CD4-positive, alpha-beta T cell treated with Interleukin-10 for 1 hour (primary cell): ENCODE data around the gene SLC4A3.

Experiments used
- DNase-seq: peaks from one replicate; pipeline ENCODE4 v3.0.0-alpha.2; 2020

The SLC4A3 gene

GRCh38 chr2:219612577-219613286, 14.7 kb upstream of the SLC4A3 start:
- DNase-seq: peak; percentile 26

GRCh38 chr2:219613461-219614070, 13.9 kb upstream of the SLC4A3 start:
- no peak for DNase-seq

- DNase-seq: no peak
These were observed 13.2 kb upstream of the SLC4A3 start for GRCh38 chr2:219614076-219614860.

DNA sequence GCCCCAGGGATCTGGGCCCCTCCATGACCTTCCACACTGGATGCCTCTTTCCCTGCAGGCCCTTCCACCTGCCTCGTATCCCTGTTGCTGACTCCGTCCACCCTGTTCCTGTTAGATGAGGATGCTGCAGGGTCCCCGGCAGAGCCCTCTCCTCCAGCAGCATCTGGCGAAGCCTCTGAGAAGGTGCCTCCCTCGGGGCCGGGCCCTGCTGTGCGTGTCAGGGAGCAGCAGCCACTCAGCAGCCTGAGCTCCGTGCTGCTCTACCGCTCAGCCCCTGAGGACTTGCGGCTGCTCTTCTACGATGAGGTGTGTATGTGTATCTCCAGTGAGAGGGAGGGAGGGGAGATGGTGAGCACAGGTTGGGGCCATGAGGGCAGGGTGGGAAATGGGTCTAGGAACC, 12.4 kb upstream of the SLC4A3 start:
- DNase-seq: no peak

- DNase-seq: no peak
These were observed 11.5 kb upstream of the SLC4A3 start for GRCh38 chr2:219615894-219616293.

DNA sequence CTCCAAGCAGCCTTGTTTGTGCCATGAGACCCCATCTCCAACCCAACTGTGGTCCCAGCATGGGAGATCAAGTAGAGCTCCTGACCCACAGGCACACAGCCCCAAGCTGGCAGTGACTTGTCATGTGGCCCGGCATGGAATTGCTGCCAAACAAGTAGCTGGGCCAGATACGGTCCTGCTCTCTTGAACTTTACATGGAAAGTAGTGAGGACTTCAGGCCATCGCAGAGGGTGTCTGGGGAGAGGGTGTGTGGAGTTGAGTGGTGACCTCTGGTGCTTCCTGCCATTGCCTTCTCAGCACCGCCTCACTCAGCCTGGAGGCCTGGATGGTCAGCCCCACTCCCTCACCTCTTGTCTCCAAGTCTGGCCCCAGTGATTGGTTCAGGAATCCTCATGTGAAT, 10.9 kb upstream of the SLC4A3 start:
- no peak for DNase-seq

DNA sequence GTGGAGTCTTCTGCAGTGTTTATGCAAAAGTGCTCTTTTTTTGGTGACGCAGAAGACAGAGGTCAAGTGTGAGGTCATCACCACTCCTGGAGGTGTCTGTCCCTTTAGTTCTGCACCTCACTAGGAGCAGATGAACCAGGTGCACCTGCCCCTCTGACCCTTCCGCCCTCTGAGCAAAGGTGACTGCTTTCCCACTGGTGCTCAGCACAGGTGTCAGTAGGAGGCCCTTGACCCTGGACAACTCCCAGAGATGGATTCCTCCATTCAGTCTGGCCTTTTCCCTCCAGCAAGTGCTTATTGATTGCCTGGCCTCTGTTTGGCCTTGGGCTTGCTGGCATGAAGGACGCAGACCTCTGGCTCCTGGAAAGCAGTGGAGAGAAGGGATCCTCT, 8.7 kb upstream of the SLC4A3 start:
- DNase-seq: no peak

GRCh38 chr2:219619235-219619634, 8.2 kb upstream of the SLC4A3 start:
- DNase-seq: no peak

DNA sequence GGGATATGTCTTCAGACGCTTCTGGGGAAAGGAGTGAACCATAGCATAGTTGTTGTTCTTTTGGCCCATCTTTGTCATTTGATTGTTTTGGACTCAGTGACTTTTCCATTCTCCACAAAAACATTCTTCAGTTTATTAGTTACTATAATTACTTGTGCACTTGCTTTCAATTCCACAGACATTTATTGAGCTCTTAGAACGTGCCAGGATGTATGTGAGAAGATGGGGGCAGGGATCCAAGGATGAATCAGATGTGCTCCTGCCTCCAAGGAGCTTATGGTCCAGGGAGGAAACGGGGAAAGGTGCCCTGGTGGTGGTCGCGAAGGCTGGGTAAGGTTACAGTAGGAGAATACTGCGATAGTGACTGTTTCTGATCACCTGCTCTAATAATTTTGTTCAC, 6.9 kb upstream of the SLC4A3 start:
- DNase-seq: no peak

- no peak for DNase-seq
These were observed 5.5 kb upstream of the SLC4A3 start for GRCh38 chr2:219621935-219622334.

- no peak for DNase-seq
These were observed 5.0 kb upstream of the SLC4A3 start for GRCh38 chr2:219622472-219622871.

- DNase-seq: no peak
These were observed 2.9 kb upstream of the SLC4A3 start for GRCh38 chr2:219624565-219624964.

DNA sequence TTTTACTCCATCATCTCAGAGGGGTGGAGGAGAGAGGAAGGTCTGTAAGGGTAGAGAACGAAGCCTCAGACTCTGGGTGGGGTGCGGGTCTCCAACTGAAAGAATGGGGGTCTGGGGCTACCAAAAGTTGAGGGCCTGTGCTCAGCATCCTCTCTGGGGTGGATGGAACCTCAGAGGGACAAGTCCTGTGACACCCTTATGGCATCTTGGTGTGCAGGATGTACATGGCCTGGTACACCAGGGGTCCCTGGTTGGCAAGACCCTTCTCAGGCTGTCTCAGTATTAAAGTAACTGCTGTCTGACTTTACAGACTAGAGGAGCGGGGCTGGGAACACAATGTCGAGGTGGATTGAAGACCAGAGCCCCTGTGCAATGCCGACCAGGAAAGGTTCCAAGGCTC, 2.3 kb upstream of the SLC4A3 start:
- no peak for DNase-seq

DNA sequence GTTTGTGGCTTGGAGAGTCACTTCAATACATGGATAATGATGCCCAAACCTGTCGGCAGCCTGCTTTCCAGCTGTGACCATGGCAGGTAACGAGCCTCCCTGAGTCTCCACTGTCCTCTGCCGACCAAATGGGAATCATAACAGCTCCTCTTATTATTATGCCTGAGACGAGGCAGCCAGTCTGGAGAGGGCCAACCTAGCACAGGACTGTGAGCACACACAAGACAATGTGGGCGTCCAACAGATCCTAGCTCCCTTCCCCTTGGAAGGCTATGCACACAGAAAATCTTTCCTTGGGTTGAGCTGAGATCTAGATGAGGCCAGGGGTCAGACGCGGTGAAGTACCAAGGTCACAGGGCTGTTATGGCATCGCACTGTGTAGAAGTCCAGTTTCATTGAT, 890 bp upstream of the SLC4A3 start:
- no peak for DNase-seq

DNA sequence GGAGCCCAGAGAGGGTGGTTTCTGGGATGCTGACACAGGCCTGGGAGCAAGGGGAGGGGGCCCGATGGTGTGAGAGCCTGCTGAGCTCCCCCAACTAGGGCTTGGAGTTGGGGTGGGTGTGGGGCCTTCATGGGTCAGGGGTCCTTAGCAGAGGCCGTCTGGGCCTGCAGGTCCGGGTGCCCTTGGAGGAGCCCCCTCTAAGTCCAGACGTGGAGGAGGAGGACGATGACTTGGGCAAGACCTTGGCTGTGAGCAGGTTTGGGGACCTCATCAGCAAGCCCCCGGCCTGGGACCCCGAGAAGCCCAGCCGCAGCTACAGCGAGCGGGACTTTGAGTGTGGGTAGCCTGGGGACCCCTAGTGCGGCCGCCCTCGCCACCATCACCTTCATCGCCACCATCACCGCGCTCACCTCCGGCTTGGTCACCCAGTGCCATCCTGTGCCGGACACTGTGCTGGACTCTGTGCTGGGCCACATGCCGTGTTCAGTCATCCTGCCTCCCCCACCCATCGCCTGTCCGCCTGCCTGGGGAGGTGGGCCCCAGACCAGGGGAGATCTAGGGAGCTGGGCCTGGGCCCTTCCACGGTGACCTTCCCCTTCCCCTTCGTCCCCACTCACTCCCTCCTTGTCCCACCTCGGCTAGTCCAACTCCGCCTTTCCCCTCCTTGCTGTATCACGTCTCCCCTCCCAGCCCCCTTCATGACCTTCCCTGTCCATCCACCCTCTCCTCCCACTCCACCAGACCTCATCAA, 980 bp downstream of the SLC4A3 start:
- no peak for DNase-seq

DNA sequence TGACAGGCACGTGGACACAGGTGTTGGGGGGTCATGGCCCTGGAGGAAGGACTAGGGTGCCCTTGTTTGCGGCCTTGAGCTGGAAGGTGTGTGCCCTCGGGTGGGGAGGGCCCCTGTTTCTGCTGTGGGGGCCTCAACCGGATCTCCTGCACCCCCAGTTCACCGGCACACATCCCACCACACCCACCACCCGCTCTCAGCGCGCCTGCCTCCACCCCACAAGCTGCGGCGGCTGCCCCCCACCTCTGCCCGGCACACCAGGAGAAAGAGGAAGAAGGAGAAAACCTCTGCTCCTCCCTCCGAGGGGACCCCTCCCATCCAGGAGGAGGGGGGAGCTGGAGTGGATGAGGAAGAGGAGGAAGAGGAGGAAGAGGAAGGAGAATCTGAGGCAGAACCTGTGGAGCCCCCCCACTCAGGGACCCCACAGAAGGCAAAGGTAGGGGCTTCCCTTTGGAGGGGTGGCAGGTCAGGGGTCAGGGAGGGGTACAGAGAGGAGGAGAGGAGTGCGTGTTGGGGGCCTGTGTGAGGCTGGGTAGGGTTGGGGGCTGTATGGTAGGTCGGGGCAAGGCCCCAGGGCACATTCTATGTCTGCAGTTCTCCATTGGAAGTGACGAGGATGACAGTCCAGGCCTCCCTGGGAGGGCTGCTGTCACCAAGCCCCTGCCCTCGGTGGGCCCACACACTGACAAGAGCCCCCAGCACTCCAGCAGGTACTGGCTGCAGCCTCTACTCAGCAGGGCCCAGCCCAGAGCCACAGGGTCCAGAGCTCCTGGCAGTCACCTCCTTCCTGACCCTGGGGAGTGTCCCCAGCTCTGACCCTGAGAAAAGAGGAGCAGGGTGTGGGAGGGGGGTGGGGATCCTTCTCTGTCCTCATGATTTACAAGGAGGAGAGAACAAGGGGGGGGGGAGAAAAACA, 1.8 kb downstream of the SLC4A3 start:
- DNase-seq: no peak

DNA sequence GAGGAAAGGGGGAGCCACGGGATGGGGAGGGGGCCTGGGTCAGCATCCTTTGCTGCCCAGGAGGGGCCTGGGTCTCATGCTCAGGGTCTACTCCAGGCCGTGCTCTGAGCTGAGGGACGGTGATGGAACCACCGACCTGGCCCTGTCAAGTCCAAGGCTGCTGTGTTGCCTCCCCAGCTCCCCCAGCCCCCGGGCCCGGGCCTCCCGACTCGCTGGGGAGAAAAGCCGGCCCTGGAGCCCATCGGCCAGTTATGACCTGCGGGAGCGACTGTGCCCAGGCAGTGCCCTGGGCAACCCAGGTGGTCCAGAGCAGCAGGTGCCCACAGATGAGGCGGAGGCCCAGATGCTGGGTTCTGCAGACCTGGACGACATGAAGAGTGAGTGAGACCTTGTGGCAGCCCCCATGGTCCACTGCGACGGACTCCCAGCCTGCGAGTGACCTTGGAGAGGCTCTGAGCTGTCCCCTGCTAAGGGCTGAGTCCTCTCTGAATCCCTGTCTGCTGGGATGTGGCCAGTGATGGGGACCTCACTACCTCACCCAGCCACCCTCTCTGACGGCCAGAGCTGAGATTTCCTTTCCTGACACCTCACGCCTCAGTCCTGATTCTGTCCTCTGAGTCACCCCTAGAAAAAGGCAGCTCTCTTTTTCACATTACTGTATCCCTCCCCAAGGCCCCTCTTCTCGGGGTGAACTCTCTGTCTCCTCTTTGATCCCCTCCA, 2.7 kb downstream of the SLC4A3 start:
- no peak for DNase-seq

DNA sequence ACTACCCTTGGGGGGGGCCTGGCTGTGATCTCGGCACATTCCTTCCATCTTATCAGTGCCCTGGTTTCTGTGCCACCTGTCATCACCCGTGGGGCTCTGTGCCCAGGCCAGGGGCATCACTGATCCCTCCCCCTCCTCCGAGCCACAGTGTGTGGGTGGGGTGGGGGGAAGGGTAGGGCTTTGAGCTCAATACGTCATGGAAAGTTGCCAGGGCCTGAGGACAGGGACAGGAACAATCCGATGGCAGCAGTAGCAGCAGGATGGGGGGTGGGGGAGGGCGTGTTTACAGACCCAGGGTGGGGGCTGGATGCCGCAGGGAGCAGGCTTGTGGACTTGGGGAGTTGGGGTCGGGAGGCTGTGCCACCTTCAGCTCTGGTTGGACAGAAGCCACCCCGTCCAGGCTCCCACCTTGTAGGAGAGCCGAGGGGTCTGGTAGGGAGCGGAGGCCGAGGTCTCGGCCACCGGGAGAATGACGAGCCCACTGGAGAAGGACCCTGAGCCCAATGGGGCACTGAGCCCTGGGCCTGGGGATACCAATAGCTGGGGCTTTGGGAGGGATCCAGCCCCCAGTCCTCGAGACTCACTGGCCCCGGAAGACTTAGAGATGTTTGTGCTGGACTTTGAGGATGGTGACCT, 3.5 kb downstream of the SLC4A3 start:
- DNase-seq: no peak

GRCh38 chr2:219631406-219631891, 4.0 kb downstream of the SLC4A3 start:
- no peak for DNase-seq

GRCh38 chr2:219631904-219632759, 4.7 kb downstream of the SLC4A3 start:
- no peak for DNase-seq
